GM19467 (cell line): ENCODE results near the gene UBE2O.

Source experiments
- ATAC-seq: cut with Tn5 transposase; IDR thresholded peaks from one replicate; pipeline ENCODE4 v1.9.1; 2021; ENCODE audit warnings: mild to moderate bottlenecking, moderate library complexity; ENCODE audit not compliant: unreplicated experiment

UBE2O gene

GRCh38 chr17:76442341-76443338 is 10.3 kb downstream of the UBE2O start:
- no peak for ATAC-seq

GRCh38 chr17:76441686-76442340 is 11.1 kb downstream of the UBE2O start:
- ATAC-seq = no peak

GRCh38 chr17:76440751-76441362 is 12.1 kb downstream of the UBE2O start:
- ATAC-seq = no peak

- no peak for ATAC-seq
These were observed 13.5 kb downstream of the UBE2O start for GRCh38 chr17:76439314-76439928.

GRCh38 chr17:76438906-76439305 is 14.0 kb downstream of the UBE2O start:
- ATAC-seq = no peak

- ATAC-seq = no peak
These were observed 15.2 kb downstream of the UBE2O start for GRCh38 chr17:76437467-76438402.

GRCh38 chr17:76435751-76436150 is 17.2 kb downstream of the UBE2O start:
- no peak for ATAC-seq

GRCh38 chr17:76434870-76435269 is 18.1 kb downstream of the UBE2O start:
- ATAC-seq = no peak

GRCh38 chr17:76433693-76434092 is 19.3 kb downstream of the UBE2O start:
- ATAC-seq = no peak

GRCh38 chr17:76432712-76433336 is 20.1 kb downstream of the UBE2O start:
- ATAC-seq = no peak

GRCh38 chr17:76432004-76432403 is 20.9 kb downstream of the UBE2O start:
- no peak for ATAC-seq

- ATAC-seq = no peak
These were observed 21.4 kb downstream of the UBE2O start for GRCh38 chr17:76431509-76431908.

GRCh38 chr17:76428511-76428910 is 24.4 kb downstream of the UBE2O start:
- no peak for ATAC-seq

GRCh38 chr17:76427501-76428231 is 25.3 kb downstream of the UBE2O start:
- ATAC-seq = no peak

- ATAC-seq = no peak
These were observed 26.1 kb downstream of the UBE2O start for GRCh38 chr17:76426853-76427252.

GRCh38 chr17:76422860-76423259 is 30.1 kb downstream of the UBE2O start:
- ATAC-seq = no peak

GRCh38 chr17:76422406-76422805 is 30.5 kb downstream of the UBE2O start:
- no peak for ATAC-seq

GRCh38 chr17:76421044-76421407 is 31.9 kb downstream of the UBE2O start:
- no peak for ATAC-seq
